Subcutaneous abdominal adipose tissue (tissue), 5 donors: Measurements from ENCODE around the gene KCNK2.
"Not testable (repeated sequence)": the region's sequence is repeated elsewhere in the genome, so short reads cannot be mapped to it uniquely, and the experiment has no call there.

Experiments
- H3K27ac ChIP-seq: one replicate; pipeline ENCODE4 v1.7.0; 2013; ENCODE audit warnings: low read depth, mild to moderate bottlenecking, inconsistent platforms, low read length, moderate library complexity
- H3K27me3 ChIP-seq, 5 donors: one replicate each; pipeline ENCODE4 v1.7.0; 2013; ENCODE audit warnings: low read length in 5 of 5, inconsistent platforms in 1 of 5; ENCODE audit not compliant: control insufficient read depth in 5 of 5, insufficient read depth in 4 of 5
- H3K36me3 ChIP-seq, 5 donors: one replicate each; pipeline ENCODE4 v1.7.0; 2013; ENCODE audit warnings: low read length in 5 of 5; ENCODE audit not compliant: control insufficient read depth in 5 of 5, insufficient read depth in 5 of 5
- H3K4me1 ChIP-seq, 5 donors: one replicate each; pipeline ENCODE4 v1.7.0; 2013; ENCODE audit warnings: low read length in 5 of 5, mild to moderate bottlenecking in 3 of 5, moderate library complexity in 1 of 5; ENCODE audit not compliant: control insufficient read depth in 5 of 5, insufficient read depth in 5 of 5
- H3K4me3 ChIP-seq, 5 donors: one replicate each; pipeline ENCODE4 v1.7.0; 2013; ENCODE audit warnings: low read length in 5 of 5, low read depth in 1 of 5
- H3K9ac ChIP-seq, 5 donors: one replicate each; pipeline ENCODE4 v1.7.0; 2013; ENCODE audit warnings: low read length in 5 of 5, mild to moderate bottlenecking in 4 of 5, moderate library complexity in 3 of 5
- H3K9me3 ChIP-seq, 5 donors: one replicate each; pipeline ENCODE4 v1.7.0; 2013; ENCODE audit warnings: low read length in 5 of 5; ENCODE audit not compliant: control insufficient read depth in 5 of 5
- donor health status: healthy.
- donor health status: healthy.
- donor health status: healthy.
- donor health status: healthy.
- donor health status: healthy.

Gene KCNK2

DNA sequence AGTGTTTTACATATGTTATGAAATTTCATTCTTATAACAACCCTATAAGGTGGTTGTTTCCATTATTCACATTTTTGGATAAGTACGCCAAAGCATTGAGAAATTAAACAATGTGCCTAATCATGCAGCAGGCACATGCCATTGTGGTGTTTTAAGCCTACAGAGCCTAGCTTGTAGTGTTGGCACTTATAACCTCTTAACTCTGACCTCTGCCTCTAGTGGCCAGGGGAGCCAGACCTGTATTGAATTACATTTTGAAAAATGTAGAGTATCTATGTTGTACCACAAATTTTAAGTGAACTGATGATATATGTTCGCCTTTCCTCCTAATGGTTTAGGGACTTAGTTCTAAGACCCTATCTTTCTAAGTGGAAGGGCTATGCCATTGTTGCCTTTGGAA, 61.0 kb downstream of the KCNK2 start:
- Histone ChIP-seq H3K9me3 (peaks cover 0 to 10% (median 6%) of the 10 kb centered on the region in 5 donors), H3K4me3 (no peak overlapping the region), H3K27me3 (no peaks in the 10 kb centered on the region), H3K4me1 (peaks cover 0 to 7% (median 4%) of the 10 kb centered on the region in 5 donors), H3K27ac (no peak overlapping the region), H3K36me3 (no peaks in the 10 kb centered on the region), H3K9ac (no peak overlapping the region)

GRCh38 chr1:215146240-215146975, 63.9 kb downstream of the KCNK2 start:
- Histone ChIP-seq H3K4me3 (no peak overlapping the region), H3K27me3 (no peaks in the 10 kb centered on the region), H3K9ac (no peak overlapping the region), H3K36me3 (no peaks in the 10 kb centered on the region), H3K4me1 (peaks cover 0 to 7% (median 4%) of the 10 kb centered on the region in 5 donors), H3K9me3 (peaks cover 0 to 4% (median under 1%) of the 10 kb centered on the region in 5 donors), H3K27ac (no peak overlapping the region)

- no peaks in the 10 kb centered on the region for H3K36me3 ChIP-seq
- H3K4me3 ChIP-seq = no peak overlapping the region
- H3K9me3 ChIP-seq = no peaks in the 10 kb centered on the region
- no peak overlapping the region for H3K27ac ChIP-seq
- H3K9ac ChIP-seq = no peak overlapping the region
- no peaks in the 10 kb centered on the region for H3K27me3 ChIP-seq
- H3K4me1 ChIP-seq = peaks cover 0 to 7% (median 4%) of the 10 kb centered on the region in 5 donors
Observed at GRCh38 chr1:215147024-215147423, 64.5 kb downstream of the KCNK2 start.

GRCh38 chr1:215151841-215152549, 69.5 kb downstream of the KCNK2 start:
- Histone ChIP-seq H3K36me3 (no peaks in the 10 kb centered on the region), H3K27ac (no peak overlapping the region), H3K9ac (no peak overlapping the region), H3K4me1 (no peaks in the 10 kb centered on the region), H3K9me3 (no peaks in the 10 kb centered on the region), H3K27me3 (no peaks in the 10 kb centered on the region), H3K4me3 (no peak overlapping the region)

- H3K27ac ChIP-seq = no peak overlapping the region
- no peaks in the 10 kb centered on the region for H3K36me3 ChIP-seq
- H3K9me3 ChIP-seq = no peaks in the 10 kb centered on the region
- no peak overlapping the region for H3K9ac ChIP-seq
- H3K4me3 ChIP-seq = no peak overlapping the region
- no peaks in the 10 kb centered on the region for H3K4me1 ChIP-seq
- H3K27me3 ChIP-seq = no peaks in the 10 kb centered on the region
Observed at GRCh38 chr1:215156232-215156631, 73.7 kb downstream of the KCNK2 start.

- no peaks in the 10 kb centered on the region for H3K36me3 ChIP-seq
- no peak overlapping the region for H3K9ac ChIP-seq
- H3K4me1 ChIP-seq = no peaks in the 10 kb centered on the region
- no peaks in the 10 kb centered on the region for H3K27me3 ChIP-seq
- no peak overlapping the region for H3K27ac ChIP-seq
- H3K9me3 ChIP-seq = no peaks in the 10 kb centered on the region
- H3K4me3 ChIP-seq = no peak overlapping the region
Observed at GRCh38 chr1:215160351-215160750, 77.8 kb downstream of the KCNK2 start.

GRCh38 chr1:215163144-215163543, 80.6 kb downstream of the KCNK2 start:
- H3K4me1 ChIP-seq, H3K36me3 ChIP-seq, H3K27me3 ChIP-seq, H3K4me3 ChIP-seq, H3K9me3 ChIP-seq, H3K27ac ChIP-seq, H3K9ac ChIP-seq: not testable (repeated sequence)

DNA sequence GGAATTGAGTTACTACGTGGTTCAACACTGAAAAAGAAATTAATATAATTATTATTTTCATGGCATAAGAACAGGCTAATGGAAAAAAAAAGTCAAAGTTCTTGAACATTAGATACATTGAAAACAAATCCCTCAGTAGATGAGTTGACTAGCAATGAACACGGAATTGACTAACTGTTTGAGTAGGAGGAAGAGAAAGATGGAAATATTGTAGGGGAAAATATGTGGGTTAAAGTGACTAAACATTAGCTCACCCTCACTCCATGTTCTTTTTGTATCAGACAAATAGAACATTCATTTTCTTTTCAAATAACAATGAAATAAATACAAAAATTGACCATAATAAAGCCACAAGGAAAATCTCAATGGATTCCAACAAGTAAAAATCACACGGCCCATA, 84.3 kb downstream of the KCNK2 start:
- no peaks in the 10 kb centered on the region for H3K27me3 ChIP-seq
- H3K36me3 ChIP-seq = no peaks in the 10 kb centered on the region
- H3K27ac ChIP-seq = no peak overlapping the region
- H3K9ac ChIP-seq = no peak overlapping the region
- H3K4me1 ChIP-seq = no peaks in the 10 kb centered on the region
- H3K4me3 ChIP-seq = no peak overlapping the region
- no peaks in the 10 kb centered on the region for H3K9me3 ChIP-seq

DNA sequence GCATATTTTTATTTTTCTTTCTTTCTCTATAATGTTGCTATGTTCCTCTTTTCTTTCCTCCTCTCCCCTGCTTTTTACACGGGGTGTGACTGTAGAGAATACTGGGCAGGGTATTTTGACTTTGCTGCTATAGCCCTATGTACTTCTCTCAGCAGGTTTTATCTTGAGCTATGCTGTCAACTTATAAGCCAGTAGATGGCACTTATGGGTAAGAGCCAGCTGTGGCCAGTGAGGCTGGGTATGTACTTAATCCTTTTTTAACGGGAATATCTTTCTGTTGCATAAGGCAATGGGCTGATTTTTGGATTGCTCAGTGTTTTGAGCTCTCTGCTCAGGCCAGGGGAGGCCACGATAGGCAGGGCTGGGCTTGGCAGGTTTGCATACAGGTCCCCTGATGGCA, 99.0 kb downstream of the KCNK2 start:
- Histone ChIP-seq H3K27me3 (no peaks in the 10 kb centered on the region), H3K4me1 (peaks cover 0 to 3% (median 0%) of the 10 kb centered on the region in 5 donors), H3K9me3 (peaks cover 0 to 15% (median 12%) of the 10 kb centered on the region in 5 donors), H3K36me3 (no peaks in the 10 kb centered on the region), H3K4me3 (peak overlapping the region in 1 of 5 donors; percentile 9), H3K9ac (no peak overlapping the region), H3K27ac (no peak overlapping the region)

DNA sequence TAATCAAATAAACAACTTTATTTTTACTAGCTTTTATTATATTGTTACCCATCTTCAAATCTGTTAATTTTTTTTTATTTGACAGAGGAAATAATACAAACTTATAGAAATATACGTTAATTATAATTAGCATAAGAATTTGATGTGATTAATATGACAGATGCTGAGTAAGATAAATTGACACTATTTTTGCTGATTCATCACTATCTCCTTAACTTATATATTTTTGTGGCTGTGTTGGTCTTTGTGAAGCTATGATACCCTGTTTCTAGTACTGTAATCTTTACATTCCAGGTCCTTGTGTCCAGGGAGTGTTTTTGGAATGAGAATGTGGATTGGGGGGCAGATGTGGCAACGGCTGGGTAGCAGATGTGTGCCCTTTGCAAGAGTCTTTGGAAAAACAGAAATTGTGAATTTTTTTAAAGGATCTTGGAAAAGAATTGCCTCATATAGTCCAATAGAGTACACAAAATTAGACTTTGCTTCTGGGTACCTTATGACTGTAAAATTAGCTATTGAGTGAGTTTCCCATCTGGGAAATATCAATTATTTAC, 102.6 kb downstream of the KCNK2 start:
- Histone ChIP-seq H3K4me3 (no peak overlapping the region), H3K9me3 (peaks cover 0 to 15% (median 12%) of the 10 kb centered on the region in 5 donors), H3K4me1 (peaks cover 0 to 13% (median 0%) of the 10 kb centered on the region in 5 donors), H3K9ac (no peak overlapping the region), H3K36me3 (no peaks in the 10 kb centered on the region), H3K27me3 (no peaks in the 10 kb centered on the region), H3K27ac (no peak overlapping the region)
